Tibial artery (tissue), 4 donors: Measurements from ENCODE around the gene KCNS3.

Source experiments
- DNase-seq, 2 donors: peaks; one replicate each; pipeline ENCODE4 v3.0.0-alpha.2; 2019
- H3K27ac ChIP-seq, 2 donors: fragments of 200-600 bp; sonication (generic) in 1 of 2; 1 replicate in 1 of 2; 2 replicates in 1 of 2; pipeline ENCODE4 v1.5.1; 2018 to 2019; ENCODE audit warnings: mild to moderate bottlenecking in 1 of 2
- H3K27me3 ChIP-seq, 2 donors: fragments of 200-600 bp; sonication (generic) in 1 of 2; one replicate each; pipeline versions ENCODE4 v1.5.1 to v1.6.0; 2016 to 2019
- H3K36me3 ChIP-seq, 3 donors: fragments of 200-600 bp; sonication (generic) in 2 of 3; one replicate each; pipeline ENCODE4 v1.5.1; 2016 to 2019; ENCODE audit warnings: mild to moderate bottlenecking in 2 of 3
- H3K4me1 ChIP-seq, 4 donors: fragments of 200-600 bp; sonication (generic) in 2 of 4; 1 replicate in 3 of 4; 2 replicates in 1 of 4; pipeline ENCODE4 v1.5.1; 2016 to 2019
- H3K4me3 ChIP-seq, 2 donors: fragments of 200-600 bp; sonication (generic) in 1 of 2; 1 replicate in 1 of 2; 2 replicates in 1 of 2; pipeline ENCODE4 v1.5.1; 2018 to 2019; ENCODE audit warnings: mild to moderate bottlenecking in 2 of 2
- H3K9me3 ChIP-seq, 3 donors: fragments of 200-600 bp; sonication (generic) in 1 of 3; one replicate each; pipeline ENCODE4 v1.5.1; 2016 to 2019
- intact Hi-C: fragments of 100-400 bp; cut with DNase I; formaldehyde crosslinking; loops from one replicate; pipeline ENCODE4 v1.15.0; 2023; ENCODE audit warnings: low total_unique reads
- TF ChIP-seq, protein P1 (sequence below), 2 experiments: fragments of 200-600 bp in 1 of 2; fragments of 450-650 bp in 1 of 2; IDR thresholded peaks; one replicate each; pipeline ENCODE4 v1.5.1; 2017 to 2019; ENCODE audit warnings: antibody characterized with exemption in 2 of 2, mild to moderate bottlenecking in 1 of 2, moderate library complexity in 1 of 2

Gene KCNS3

DNA sequence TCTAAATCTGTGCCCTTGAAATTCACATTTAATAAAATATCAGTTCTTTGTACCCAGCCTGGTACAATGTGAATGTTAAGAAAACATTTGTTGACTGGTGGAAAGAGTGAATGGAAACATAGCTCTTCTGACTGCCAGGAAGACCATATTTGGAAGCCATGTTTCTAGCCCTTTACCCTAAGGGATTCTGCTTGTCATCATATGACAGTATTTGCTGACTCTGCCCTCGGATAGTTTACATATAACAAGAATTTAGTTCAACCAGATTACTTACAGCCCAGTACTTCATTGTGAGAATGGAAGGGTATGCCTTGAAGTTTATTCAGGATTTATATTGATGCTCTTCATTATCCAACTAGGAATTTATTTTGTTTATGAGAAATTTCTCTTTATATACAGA is 13.8 kb upstream of the KCNS3 start:
- H3K4me1 ChIP-seq: no peaks in the 10 kb centered on the region
- H3K27me3 ChIP-seq: no peaks in the 10 kb centered on the region
- no peaks in the 10 kb centered on the region for H3K36me3 ChIP-seq
- TF ChIP-seq, protein P1, sequence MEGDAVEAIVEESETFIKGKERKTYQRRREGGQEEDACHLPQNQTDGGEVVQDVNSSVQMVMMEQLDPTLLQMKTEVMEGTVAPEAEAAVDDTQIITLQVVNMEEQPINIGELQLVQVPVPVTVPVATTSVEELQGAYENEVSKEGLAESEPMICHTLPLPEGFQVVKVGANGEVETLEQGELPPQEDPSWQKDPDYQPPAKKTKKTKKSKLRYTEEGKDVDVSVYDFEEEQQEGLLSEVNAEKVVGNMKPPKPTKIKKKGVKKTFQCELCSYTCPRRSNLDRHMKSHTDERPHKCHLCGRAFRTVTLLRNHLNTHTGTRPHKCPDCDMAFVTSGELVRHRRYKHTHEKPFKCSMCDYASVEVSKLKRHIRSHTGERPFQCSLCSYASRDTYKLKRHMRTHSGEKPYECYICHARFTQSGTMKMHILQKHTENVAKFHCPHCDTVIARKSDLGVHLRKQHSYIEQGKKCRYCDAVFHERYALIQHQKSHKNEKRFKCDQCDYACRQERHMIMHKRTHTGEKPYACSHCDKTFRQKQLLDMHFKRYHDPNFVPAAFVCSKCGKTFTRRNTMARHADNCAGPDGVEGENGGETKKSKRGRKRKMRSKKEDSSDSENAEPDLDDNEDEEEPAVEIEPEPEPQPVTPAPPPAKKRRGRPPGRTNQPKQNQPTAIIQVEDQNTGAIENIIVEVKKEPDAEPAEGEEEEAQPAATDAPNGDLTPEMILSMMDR (IDR thresholded peaks at IDR 0.05): no peak
- H3K9me3 ChIP-seq: no peaks in the 10 kb centered on the region
- no peak overlapping the region for H3K27ac ChIP-seq
- H3K4me3 ChIP-seq: no peak overlapping the region
- no peak for DNase-seq
- intact Hi-C loops: no loop called here

DNA sequence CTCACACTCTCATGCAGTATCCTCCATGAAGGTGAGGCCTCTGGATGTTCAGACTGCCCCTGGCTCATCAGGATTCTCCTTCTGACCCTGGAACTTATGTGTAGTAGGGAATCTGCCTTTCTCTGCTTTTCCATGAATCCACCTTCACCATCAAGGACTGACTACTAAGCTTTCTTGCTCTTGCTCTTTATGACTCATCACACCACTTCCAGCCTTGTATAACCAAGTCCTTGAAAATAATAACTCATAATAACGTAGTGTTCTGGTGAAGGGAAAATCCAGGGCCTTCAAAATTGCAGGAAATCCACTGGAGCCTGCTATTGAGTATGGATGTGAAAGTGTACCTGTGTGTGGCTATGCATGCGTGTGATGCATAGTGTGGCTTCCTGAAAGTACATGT is 11.3 kb upstream of the KCNS3 start:
- intact Hi-C loops: no loop called here
- Histone ChIP-seq H3K4me1 (no peaks in the 10 kb centered on the region), H3K27me3 (no peaks in the 10 kb centered on the region), H3K27ac (no peak overlapping the region), H3K36me3 (no peaks in the 10 kb centered on the region), H3K4me3 (no peak overlapping the region), H3K9me3 (no peaks in the 10 kb centered on the region)
- DNase-seq: no peak
- TF ChIP-seq, protein P1 (IDR thresholded peaks at IDR 0.05): no peak

DNA sequence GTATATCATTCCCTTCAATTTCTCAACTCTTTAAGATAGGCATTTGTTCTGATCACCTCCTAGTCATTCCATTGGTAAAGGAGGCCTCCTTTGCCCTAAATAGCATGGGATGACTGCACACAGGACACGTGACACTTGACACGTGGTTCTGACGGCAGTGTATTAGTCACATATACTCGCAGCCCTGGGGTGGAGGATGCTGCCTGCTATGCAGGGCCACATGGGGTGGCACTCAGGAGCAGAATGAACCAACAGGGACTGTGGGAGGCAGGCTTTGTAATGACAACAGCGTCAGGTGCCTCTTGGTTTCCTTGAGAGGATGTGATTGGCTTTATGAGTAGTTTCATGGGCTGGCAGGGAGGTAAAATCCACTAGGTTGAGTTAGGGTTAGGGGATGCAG is 9.3 kb upstream of the KCNS3 start:
- H3K4me1 ChIP-seq: no peaks in the 10 kb centered on the region
- no peaks in the 10 kb centered on the region for H3K36me3 ChIP-seq
- TF ChIP-seq, protein P1 (IDR thresholded peaks at IDR 0.05): no peak
- H3K4me3 ChIP-seq: no peak overlapping the region
- H3K27me3 ChIP-seq: no peaks in the 10 kb centered on the region
- no peak overlapping the region for H3K27ac ChIP-seq
- intact Hi-C loops: no loop called here
- no peaks in the 10 kb centered on the region for H3K9me3 ChIP-seq
- DNase-seq: no peak

DNA sequence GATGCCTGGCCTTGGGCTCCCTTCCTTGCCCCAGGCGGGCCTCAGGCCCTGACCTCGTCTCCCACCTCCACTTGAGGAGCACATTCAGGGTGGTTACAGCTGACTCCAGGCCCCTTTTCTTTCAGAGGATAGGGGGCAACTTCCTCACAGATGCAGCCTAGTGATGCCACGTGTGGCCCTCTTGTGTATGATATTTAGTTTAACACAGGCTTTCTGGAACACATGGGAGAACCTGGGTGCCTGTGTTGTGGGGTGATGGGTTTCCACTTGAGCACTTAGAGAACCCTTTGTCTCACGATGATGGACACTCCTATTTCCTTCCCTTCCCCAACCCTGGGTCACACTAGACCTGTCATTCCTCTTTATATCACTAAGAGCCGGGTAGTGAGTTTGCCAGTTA is 6.8 kb upstream of the KCNS3 start:
- TF ChIP-seq, protein P1 (IDR thresholded peaks at IDR 0.05): no peak
- no peaks in the 10 kb centered on the region for H3K27me3 ChIP-seq
- H3K27ac ChIP-seq: no peak overlapping the region
- H3K36me3 ChIP-seq: no peaks in the 10 kb centered on the region
- DNase-seq: no peak
- no peaks in the 10 kb centered on the region for H3K4me1 ChIP-seq
- intact Hi-C loops: no loop called here
- no peak overlapping the region for H3K4me3 ChIP-seq
- no peaks in the 10 kb centered on the region for H3K9me3 ChIP-seq

DNA sequence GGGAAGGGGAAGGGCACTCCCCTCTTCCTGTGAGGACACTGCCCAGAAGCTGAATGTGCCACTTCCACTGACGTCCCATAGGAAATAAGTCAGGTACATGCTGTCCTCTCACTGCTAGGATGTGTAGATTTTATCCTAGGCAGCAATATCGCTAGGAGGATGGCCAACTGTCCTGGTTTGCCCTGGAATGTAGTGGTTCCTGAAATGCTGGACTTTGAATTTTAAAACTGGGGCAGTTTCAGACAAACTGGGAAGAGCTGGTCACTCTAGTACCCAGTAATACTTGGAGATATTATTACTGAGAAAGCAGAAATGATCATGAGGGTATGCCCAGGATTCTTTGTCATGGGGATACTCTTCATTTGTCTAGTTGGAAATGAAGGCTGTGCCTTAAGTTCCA is 5.4 kb upstream of the KCNS3 start:
- intact Hi-C loops: no loop called here
- H3K27ac ChIP-seq: no peak overlapping the region
- H3K4me3 ChIP-seq: no peak overlapping the region
- no peaks in the 10 kb centered on the region for H3K9me3 ChIP-seq
- TF ChIP-seq, protein P1 (IDR thresholded peaks at IDR 0.05): no peak
- peaks cover 0 to 10% (median 6%) of the 10 kb centered on the region in 4 donors for H3K4me1 ChIP-seq
- no peak for DNase-seq
- no peaks in the 10 kb centered on the region for H3K27me3 ChIP-seq
- H3K36me3 ChIP-seq: no peaks in the 10 kb centered on the region

DNA sequence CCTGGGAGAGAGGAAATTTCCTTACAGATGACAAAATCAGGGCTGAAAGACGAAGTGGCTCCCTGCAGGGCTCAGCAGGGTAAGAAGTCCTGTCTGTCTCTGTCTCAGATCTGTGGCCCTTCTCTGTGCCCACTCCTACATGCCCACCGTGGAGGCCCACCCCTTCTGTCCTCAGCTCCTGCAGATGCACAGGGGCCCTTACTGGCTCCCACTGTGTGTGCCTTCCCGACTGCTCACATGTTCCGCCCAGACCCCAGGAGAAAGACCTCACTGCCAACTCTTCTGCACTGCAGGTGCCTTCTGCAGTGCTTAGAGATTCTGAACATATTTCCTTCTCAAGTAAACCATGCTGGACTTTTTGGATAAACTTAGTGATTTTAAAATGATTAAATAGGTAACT is 1.9 kb upstream of the KCNS3 start:
- intact Hi-C loops: no loop called here
- no peak overlapping the region for H3K27ac ChIP-seq
- TF ChIP-seq, protein P1 (IDR thresholded peaks at IDR 0.05): no peak
- DNase-seq: no peak
- H3K4me3 ChIP-seq: no peak overlapping the region
- H3K27me3 ChIP-seq: no peaks in the 10 kb centered on the region
- no peaks in the 10 kb centered on the region for H3K9me3 ChIP-seq
- H3K36me3 ChIP-seq: no peaks in the 10 kb centered on the region
- peaks cover 0 to 18% (median 10%) of the 10 kb centered on the region in 4 donors for H3K4me1 ChIP-seq
